HG03558 (cell line): ENCODE data around the gene NPTN.

Experiments
- ATAC-seq: cut with Tn5 transposase; IDR thresholded peaks from one replicate; pipeline ENCODE4 v1.9.1; 2021; ENCODE audit warnings: moderate number of reproducible peaks; ENCODE audit not compliant: unreplicated experiment; ENCODE audit errors: extremely low read depth

Gene NPTN

DNA sequence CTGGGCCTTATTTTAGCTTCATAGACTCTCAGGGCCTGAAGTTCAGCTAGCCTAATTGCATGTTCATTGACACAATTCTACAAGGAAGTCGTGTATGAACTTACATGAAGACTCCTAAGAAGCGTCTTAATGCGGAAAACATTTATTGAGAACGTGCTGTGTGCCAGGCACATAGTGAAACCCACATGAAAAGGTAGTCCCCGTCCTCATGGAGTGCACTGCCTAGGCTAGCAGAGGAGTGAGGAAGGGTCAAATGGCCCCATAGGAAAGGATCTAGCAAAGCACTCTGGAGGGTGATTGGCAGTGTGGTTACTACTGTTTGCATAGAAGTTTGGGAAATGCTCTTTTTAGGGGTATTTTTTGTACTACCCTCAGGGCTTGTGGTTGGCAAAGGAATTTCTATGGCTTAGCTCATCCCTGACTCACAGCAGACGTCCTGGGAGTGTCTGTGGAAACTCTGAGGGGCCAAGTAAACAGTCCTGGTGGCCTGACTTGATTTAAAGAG, 854 bp upstream of the NPTN start:
- ATAC-seq = no peak

DNA sequence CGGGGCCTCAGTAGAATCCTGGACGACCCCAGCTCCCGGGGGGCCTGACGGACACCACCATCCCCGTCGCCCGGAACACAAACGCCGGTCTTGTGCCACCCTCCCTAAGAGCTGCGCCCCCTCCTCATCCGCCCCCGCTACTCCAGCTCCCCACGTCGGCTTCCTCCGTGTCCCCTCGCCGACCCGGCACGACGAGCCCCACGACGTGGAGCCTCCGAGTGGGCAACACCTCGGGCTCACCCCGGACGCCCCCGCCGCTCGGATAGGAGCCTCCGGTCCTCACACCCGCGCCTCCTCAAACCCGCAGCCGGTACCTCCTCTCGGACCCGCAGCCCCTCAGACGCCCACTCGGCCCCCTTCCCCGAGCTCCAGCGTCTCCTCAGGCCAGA, 525 bp downstream of the NPTN start:
- no peak for ATAC-seq

GRCh38 chr15:73631915-73632669, 1.1 kb downstream of the NPTN start:
- ATAC-seq = no peak

DNA sequence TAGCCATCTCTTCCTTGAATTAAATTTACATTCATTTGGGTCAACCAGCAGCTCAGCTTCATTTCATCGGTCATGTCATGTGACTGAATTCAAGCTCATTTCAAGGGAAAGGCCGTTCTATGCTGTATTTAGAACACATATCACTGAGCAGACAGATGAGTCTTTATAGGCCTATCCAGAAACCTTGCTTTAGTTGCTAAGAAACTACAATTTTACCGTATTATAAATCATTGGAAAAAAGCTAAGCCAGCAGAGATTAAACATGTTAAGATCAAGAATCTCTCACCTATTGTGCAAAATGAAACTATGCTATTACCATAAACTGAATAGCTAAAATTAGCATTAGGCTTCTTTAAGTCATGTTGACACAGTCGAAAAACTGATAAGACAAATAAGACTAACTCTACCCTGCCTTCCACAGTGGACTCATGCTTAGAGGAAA, 2.2 kb downstream of the NPTN start:
- no peak for ATAC-seq

GRCh38 chr15:73629798-73630429, 3.3 kb downstream of the NPTN start:
- no peak for ATAC-seq

GRCh38 chr15:73628976-73629797, 4.0 kb downstream of the NPTN start:
- no peak for ATAC-seq

DNA sequence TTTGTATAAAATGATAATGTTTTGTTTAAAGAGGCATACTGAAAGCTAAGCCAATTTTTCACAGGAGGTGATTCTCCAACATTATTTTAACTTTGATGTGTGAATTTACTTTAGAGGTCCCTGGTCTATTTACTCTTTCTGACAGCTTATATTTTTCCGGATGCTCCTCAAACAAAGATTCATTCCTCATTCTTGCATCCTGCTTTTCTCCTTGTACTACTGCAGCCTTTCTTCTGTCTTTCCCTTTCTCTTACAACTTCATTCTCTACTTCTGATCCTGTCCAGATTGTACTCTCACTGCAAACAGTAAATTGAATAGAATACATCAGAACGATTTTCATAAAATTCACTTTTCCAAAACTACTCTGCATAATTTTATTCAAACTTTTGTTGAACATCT, 5.1 kb downstream of the NPTN start:
- no peak for ATAC-seq

DNA sequence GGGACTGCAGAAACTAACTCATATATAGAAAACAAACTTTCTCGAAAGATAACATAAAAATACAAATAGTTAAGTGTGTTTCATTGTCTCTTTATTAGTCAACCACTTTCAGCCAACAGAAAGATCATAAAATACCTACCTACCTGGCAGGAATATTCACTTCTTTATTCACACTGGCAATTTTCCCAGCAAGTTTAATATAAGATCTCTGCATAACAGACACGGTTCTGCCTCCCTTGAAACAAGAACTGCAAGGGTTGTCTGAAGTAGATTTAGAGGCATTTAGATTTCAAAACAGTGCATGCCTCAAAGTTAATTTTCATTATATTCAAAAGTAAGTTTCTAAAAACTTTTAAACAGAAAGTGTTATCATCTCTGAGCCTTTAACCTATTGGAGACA, 7.1 kb downstream of the NPTN start:
- no peak for ATAC-seq

GRCh38 chr15:73624530-73624929, 8.7 kb downstream of the NPTN start:
- no peak for ATAC-seq

GRCh38 chr15:73621286-73621826, 11.8 kb downstream of the NPTN start:
- ATAC-seq = no peak

- no peak for ATAC-seq
Observed at GRCh38 chr15:73620078-73620477, 13.1 kb downstream of the NPTN start.

DNA sequence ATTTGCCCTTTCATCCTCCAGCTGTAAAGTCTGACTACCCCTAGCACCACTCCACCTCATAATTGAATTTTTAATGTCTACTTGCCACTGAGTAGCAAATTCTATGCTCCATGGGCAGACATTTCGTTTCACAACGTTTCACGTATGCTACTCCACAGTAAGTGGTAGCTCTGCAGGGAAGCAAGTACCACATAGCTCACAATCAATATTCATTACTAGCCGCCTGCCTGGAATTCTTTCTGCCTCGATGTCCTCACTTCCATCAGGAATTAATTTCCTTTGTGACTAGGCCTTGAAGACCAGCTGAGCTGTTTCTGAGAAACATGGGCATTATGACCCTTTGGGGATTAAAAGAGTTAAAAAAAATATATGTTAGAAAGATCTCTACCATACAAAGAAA, 15.3 kb downstream of the NPTN start:
- no peak for ATAC-seq

- ATAC-seq = no peak
Observed at GRCh38 chr15:73617301-73617831, 15.8 kb downstream of the NPTN start.

GRCh38 chr15:73608941-73609340, 24.2 kb downstream of the NPTN start:
- no peak for ATAC-seq

DNA sequence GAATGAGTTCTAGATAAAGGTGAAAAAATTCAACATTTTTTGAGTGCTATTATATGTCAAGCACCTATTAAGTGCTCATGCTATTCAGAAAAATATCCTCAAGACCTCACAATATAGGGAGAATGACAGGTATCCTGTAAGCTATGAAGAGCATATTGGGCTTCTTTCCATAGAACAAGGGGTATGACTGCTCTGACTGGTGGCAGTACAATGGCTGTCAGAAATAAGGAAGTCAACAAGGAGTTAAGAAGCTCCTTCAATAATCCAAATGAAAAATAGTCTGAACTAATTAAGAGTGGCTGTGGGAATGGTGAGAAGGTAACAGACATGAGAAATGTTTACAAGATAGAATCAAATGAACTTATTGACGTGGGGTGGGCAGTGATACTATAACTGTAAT, 24.7 kb downstream of the NPTN start:
- ATAC-seq = no peak

DNA sequence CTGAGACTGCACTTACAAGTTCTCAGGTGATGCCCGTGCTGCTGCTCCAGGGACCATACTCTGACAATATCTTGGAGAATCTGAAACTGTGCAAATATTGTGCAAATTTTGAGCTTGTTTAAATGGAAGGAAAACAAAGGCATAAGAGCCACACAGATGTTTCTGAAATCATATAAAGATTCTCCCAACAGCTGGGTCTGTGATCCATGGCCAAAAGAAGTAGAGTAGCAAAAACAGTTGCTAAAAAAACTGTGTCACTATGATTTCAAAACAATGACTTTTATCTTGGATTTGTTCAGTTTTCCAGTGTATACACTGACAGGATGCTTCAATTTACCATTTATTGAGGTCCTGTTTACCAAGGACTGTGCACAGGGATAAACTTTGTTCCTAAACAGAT, 25.3 kb downstream of the NPTN start:
- ATAC-seq = no peak

GRCh38 chr15:73607405-73607804, 25.8 kb downstream of the NPTN start:
- no peak for ATAC-seq

DNA sequence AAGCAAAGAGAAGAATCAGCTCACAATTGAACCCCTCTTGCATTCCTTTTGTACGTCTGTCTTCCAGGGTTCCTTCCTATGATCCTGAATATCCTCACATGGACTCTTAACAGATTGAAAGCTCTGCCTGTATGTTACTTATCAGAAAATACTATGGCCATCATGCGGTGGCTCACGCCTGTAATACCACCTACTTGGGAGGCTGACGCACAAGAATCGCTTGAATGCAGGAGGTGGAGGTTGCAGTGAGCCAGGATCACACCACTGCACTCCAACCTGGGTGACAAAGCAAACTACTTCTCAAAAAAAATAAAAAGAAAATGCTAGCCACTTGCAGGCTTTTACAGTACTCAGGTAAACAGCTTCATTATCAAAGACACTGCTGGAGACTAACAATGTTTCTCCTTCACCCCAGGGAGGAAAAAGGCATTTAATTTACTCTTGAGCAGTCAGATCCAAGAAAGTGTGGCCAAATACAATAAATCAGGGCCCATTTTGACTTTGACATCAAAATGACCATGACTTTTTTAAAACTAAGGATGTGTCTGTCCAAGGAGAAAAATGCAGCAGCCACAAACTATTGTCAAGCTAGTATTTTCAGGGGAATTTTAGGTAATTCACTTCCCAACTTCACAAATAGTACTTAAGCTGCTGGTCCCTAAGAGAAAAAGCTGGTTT, 27.3 kb downstream of the NPTN start:
- no peak for ATAC-seq

GRCh38 chr15:73604477-73604876, 28.7 kb downstream of the NPTN start:
- ATAC-seq = no peak

DNA sequence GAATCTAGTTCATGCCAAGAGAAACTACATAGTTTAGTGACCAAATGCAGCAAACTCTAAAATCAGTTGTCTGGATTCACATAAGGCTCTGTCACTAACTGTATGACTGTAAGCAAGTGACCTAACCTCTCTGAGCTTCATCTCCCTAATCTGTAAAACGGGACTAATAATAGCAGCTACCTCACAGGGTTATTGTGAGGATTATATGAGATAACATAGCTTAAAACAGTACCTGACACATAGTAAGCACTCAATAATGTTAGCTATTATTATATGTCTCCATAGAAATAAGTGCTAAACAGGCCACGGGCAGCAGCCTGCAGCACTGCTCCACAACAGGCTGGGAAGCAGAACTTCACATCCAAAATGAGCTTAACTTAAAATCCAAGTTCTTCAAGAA, 30.2 kb downstream of the NPTN start:
- no peak for ATAC-seq
